ENCODE results near the gene SVEP1. TPM values are rescaled to one million over a fixed set of nuclear protein-coding genes. Genes with fewer than 3 reads are reported as not detected.

Gene SVEP1
- polyA plus RNA-seq, 1 donor (not counting 4 experiments of a cell fraction or from before 2014, with no cell fraction given): 0.14 TPM

GRCh38 chr9:110389148-110389750, 190.3 kb downstream of the SVEP1 start:
- no peak for TF ChIP-seq CTCF (optimal IDR thresholded peaks at IDR 0.05 in 1 of 3, IDR thresholded peaks at IDR 0.05 in 1 of 3, conservative IDR thresholded peaks at IDR 0.05 in 1 of 3; ENCODE audit: extremely low read depth in 1 of 3, insufficient read depth in 2 of 3, low read length in 3 of 3)
- no peak for TF ChIP-seq EZH2 (IDR thresholded peaks at IDR 0.05; ENCODE audit: low read length)
- Histone ChIP-seq H3K4me3 (ENCODE audit: control insufficient read depth in 2 of 3, extremely low read depth in 1 of 3, insufficient read depth in 2 of 3, low read depth in 1 of 3, low read length in 3 of 3) (no peak overlapping the region), H4K20me1 (ENCODE audit: control insufficient read depth, extremely low read depth, insufficient read depth, low read length) (no peaks in the 10 kb centered on the region), H3K27me3 (ENCODE audit: control insufficient read depth, extremely low read depth, insufficient read depth, low read length) (no peaks in the 10 kb centered on the region), H3K9ac (ENCODE audit: control insufficient read depth, extremely low read depth, insufficient read depth, low read length) (no peak overlapping the region), H3K79me2 (ENCODE audit: control insufficient read depth, insufficient read depth, low read length) (no peaks in the 10 kb centered on the region), H3K4me1 (ENCODE audit: control insufficient read depth, extremely low read depth, insufficient read depth, low read length) (no peaks in the 10 kb centered on the region), H3K36me3 (ENCODE audit: control insufficient read depth in 2 of 2, extremely low read depth in 1 of 2, insufficient read depth in 2 of 2, low read length in 2 of 2) (no peaks in the 10 kb centered on the region), H3K9me1 (ENCODE audit: control insufficient read depth, extremely low read depth, insufficient read depth, low read length) (no peaks in the 10 kb centered on the region), H3K9me3 (ENCODE audit: control insufficient read depth, low read depth, low read length) (no peaks in the 10 kb centered on the region), H3K27ac (ENCODE audit: control insufficient read depth, insufficient read depth, low read length) (no peak overlapping the region), H2AFZ (ENCODE audit: control insufficient read depth, low read length) (no peak overlapping the region), H3K4me2 (ENCODE audit: control insufficient read depth, extremely low read depth, insufficient read depth, low read depth, low read length) (no peak overlapping the region)
- dilution Hi-C loops (cut with MboI; ENCODE audit: extremely low pct_ligation_motif_present, low sequenced_read_pairs): no loop called here
- FAIRE-seq (no peak), DNase-seq (ENCODE audit: low read depth, low spot score) (no peak)

DNA sequence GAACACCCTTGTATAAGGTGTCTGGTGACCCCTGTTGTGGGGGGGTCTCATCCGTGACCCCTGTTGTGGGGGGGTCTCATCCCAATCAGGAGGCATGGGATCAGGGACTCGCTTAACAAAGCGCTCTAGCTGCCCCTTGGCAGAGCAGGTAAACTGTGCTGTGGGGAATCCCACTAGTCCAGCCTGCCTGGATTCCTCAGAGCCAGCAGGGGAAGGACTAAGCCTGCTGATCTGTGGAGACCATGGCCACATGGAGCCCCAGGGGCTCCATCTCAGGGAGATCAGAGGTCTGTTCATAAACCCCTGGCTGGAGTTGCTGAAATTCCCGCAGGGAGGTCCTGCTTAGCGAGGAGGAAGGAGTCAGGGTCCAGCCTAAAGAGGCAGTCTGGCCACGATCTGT, 196.1 kb downstream of the SVEP1 start:
- dilution Hi-C loops (cut with MboI; ENCODE audit: extremely low pct_ligation_motif_present, low sequenced_read_pairs): no loop called here
- H3K4me3 ChIP-seq (ENCODE audit: control insufficient read depth in 2 of 3, extremely low read depth in 1 of 3, insufficient read depth in 2 of 3, low read depth in 1 of 3, low read length in 3 of 3): no peak overlapping the region
- no peak for TF ChIP-seq EZH2 (IDR thresholded peaks at IDR 0.05; ENCODE audit: low read length)
- no peak for TF ChIP-seq CTCF (optimal IDR thresholded peaks at IDR 0.05 in 1 of 3, IDR thresholded peaks at IDR 0.05 in 1 of 3, conservative IDR thresholded peaks at IDR 0.05 in 1 of 3; ENCODE audit: extremely low read depth in 1 of 3, insufficient read depth in 2 of 3, low read length in 3 of 3)
- no peaks in the 10 kb centered on the region for H3K36me3 ChIP-seq (ENCODE audit: control insufficient read depth in 2 of 2, extremely low read depth in 1 of 2, insufficient read depth in 2 of 2, low read length in 2 of 2)
- DNase-seq (ENCODE audit: low read depth, low spot score) (no peak), FAIRE-seq (no peak)
- no peak overlapping the region for H3K27ac ChIP-seq (ENCODE audit: control insufficient read depth, insufficient read depth, low read length)
- H3K27me3 ChIP-seq (ENCODE audit: control insufficient read depth, extremely low read depth, insufficient read depth, low read length): peaks cover 2% of the 10 kb centered on the region
- no peaks in the 10 kb centered on the region for H3K9me3 ChIP-seq (ENCODE audit: control insufficient read depth, low read depth, low read length)
- H3K4me1 ChIP-seq (ENCODE audit: control insufficient read depth, extremely low read depth, insufficient read depth, low read length): no peaks in the 10 kb centered on the region
- no peak overlapping the region for H2AFZ ChIP-seq (ENCODE audit: control insufficient read depth, low read length)
- H3K79me2 ChIP-seq (ENCODE audit: control insufficient read depth, insufficient read depth, low read length): no peaks in the 10 kb centered on the region
- H3K9me1 ChIP-seq (ENCODE audit: control insufficient read depth, extremely low read depth, insufficient read depth, low read length): no peaks in the 10 kb centered on the region
- H4K20me1 ChIP-seq (ENCODE audit: control insufficient read depth, extremely low read depth, insufficient read depth, low read length): no peaks in the 10 kb centered on the region
- no peak overlapping the region for H3K4me2 ChIP-seq (ENCODE audit: control insufficient read depth, extremely low read depth, insufficient read depth, low read depth, low read length)
- no peak overlapping the region for H3K9ac ChIP-seq (ENCODE audit: control insufficient read depth, extremely low read depth, insufficient read depth, low read length)

All from keratinocyte (primary cell).